HuH-7.5 (cell line): ENCODE data around the gene SDE2.
"Not testable (repeated sequence)": the region's sequence is repeated elsewhere in the genome, so short reads cannot be mapped to it uniquely, and the experiment has no call there.

Source experiments
- DNase-seq: peaks from one replicate; pipeline ENCODE4 v3.0.0; 2011; ENCODE audit warnings: low spot score

The SDE2 gene

DNA sequence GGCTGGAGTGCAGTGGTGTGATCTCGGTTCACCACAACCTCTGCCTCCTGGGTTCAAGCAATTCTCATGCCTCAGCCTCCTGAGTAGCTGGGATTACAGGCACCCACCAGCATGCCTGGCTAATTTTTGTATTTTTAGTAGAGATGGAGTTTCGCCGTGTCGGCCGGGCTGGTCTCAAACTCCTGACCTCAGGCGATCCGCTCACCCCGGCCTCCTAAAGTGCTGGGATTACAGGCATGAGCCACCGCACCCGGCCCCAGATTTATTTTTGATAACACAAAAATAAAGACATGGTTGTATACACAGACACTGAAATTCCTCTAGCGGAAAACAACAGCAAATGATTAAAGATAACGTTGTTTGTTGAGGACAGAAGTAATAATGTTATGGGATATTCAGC, 24.0 kb downstream of the SDE2 start:
- DNase-seq, result not testable (repeated sequence)

DNA sequence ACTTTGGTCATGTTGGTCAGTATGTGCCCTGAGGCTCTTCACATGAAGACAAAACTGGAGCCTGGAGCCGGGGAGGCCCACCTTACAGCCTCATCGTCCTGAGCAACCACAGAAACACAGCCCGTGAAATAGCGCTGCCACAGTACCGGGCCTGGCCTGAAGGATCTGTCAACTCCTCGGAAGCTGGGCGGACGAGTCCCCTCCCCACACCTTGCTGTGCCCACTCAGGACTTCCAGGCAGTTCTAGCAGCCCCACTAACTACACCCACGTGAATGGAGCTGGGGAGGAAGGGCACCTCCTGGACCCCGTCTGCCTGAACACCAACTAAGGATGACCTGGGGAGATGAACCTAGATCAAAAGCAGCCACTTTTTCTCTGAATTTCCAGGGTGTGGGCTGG, 24.7 kb downstream of the SDE2 start:
- DNase-seq, result no peak

DNA sequence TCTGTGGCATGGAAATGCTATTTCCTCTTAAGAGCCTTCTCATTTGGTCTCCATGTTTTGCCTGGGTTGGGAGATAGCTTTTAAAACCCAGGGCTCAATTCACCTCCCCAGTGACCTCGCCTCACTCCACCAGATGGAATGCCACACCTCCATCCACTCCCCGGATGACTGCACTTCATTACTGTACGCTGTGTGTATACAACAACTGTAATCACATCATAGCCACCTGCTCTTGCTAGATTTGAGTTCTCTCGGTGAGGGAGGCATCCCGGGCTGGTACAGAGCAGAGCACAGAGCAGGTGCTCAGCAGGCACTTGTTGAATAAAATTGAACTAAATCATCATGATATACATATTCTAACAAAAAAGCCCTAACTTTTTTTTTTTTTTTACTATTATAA, 26.0 kb downstream of the SDE2 start:
- DNase-seq, result no peak

DNA sequence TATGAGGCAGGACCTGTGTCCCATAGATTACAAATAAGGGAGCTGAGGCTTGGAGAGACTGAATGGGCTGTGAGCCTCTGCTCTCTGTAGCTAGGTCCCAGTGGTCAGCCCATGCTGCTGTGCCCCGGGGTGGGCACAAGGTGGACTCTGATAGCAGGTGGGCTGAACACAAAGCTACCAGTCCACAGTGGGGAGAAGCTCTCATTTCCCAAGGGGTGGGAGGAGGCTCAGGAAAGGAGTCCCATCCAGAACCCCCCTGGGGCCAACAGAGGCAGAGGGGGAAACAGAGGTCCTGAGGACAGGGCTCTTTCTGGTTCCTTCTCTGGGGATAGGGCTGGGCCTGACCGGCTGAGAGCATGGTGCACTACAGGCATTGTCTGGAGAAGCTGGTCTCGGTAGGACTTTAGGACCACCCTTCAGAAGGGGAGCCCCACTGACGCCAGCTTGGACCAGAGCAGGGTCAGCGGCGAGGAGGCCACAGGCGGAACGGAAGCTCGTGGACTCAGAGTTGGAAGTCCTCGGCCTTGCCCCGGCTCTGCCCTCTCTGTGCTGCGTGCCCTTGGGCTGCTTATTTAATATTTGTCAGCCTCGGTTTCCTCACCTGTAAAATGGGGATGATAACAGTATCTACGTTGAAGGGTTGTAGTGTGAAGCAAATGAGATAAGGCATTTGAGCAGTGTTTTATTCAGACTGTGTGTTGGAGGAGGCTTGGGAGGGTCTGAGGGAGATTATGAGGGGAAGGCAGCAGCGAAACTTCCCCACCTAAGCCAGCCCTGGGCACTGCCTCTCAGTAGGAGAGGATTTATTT, 26.6 kb downstream of the SDE2 start:
- no peak for DNase-seq

GRCh38 chr1:225970592-225971157, 28.5 kb downstream of the SDE2 start:
- DNase-seq, result not testable (repeated sequence)

DNA sequence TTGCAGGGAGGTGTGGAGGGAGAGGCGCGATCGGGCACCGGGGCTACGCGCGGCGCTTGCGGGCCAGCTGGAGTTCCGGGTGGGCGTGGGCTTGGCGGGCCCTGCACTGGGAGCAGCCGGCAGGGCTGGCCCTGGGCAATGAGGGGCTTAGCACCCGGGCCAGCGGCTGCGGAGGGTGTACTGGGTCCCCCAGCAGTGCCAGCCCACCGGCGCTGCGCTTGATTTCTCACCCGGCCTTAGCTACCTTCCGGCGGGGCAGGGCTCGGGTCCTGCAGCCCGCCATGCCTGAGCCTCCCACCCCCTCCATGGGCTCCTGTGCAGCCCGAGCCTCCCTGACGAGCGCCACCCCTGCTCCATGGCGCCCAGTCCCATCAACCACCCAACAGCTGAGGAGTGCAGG, 29.4 kb downstream of the SDE2 start:
- DNase-seq, result not testable (repeated sequence)

DNA sequence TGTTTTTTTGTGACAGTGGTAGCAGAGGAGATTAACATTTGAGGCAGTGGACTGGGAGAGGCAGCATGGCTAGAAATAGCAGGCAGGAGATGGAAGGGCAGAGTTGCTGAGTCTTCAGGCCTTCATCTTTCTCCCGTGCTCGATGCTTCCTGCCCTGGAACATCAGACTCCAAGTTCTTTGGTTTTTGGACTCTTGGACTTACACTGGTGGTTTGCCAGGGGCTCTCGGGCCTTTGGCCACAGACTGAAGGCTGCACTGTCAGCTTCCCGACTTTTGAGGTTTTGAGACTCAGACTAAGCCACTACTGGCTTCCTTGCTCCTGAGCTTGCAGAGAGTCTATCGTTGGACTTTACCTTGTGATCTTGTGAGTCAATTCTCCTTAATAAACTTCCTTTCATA, 33.9 kb downstream of the SDE2 start:
- DNase-seq, result no peak

GRCh38 chr1:225963735-225964530, 35.2 kb downstream of the SDE2 start:
- DNase-seq, result no peak

DNA sequence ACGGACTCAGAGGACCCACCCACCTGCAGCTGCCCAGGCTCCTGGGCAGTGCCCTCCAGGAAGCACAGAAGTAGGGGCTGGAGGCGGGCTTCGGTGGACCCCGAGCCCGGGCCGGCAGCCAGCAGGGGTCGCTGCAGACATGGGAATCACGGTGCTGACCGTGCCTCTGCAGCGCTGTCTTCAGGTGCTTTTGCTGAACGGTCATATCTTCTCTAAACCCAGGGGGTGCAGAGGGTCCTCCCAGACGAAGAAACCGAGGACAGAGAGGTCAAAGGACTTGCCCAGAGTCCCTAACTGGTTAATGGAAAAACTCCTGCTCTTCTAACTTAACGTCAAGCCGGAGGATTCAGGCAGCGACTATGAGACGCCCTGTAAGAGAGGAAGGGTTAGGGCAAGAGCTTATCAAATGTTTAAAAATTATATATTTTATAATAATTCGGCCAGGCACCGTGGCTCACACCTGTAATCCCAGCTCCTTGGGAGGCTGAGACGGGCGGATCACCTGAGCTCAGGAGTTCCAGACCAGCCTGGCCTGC, 36.6 kb downstream of the SDE2 start:
- DNase-seq, result peak; percentile 67

- no peak for DNase-seq
Measured at GRCh38 chr1:225961659-225962439, 37.3 kb downstream of the SDE2 start.

DNA sequence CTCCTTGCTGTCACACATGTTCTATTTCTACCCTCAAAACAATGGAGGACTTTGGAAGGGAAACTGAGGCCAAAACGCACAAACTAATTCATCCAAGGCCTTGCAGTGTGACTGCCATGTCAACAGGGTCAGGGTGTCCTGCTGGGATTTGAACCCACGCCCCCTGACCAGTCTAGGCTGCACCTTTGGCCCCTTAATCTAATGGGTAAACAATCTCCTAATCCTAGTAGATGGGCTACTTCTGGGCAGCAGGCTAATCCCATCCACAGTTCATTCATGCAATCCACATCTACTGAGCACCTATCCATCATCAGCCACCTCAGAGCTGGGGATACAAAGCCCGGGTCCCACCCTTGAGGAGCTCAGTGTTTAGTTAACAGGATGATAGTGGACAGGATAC, 41.1 kb downstream of the SDE2 start:
- DNase-seq, result no peak

DNA sequence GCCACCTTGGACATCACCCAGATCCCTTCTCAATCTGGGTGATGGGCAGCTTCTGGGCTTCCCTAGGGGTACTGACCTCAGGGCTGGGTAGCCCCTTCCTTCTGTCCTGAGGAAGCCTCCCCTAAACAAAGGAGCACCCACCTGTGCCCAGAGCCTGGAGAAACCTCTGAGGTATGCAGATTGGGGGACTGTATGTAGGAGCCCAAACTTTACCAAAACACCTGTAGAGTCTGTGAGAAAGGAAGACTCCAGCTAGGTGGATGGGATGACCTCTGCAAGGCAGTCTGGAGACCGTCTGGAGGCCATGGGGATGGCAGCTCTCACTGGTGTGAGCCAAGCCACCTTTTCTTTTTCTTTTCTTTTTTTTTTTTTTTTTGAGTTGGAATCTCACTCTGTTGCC, 44.4 kb downstream of the SDE2 start:
- DNase-seq, result no peak

DNA sequence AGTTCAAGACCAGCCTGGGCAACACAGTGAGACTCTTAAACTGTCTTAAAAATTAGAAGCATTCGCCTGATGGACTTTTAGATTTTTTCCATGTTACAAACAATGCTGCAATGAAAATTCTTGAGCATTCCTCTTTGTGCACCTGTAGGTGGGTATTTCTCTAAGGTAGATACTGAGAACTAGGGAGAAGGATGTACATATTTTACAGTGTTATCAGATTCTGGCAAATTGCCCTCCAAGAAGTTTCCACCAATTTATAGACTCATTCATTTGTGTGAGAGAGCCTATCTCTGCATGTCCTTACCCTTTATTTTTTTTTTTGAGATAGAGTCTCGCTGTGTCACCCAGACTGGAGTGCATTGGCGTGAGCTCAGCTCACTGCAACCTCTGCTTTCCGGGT, 45.8 kb downstream of the SDE2 start:
- DNase-seq, result no peak

DNA sequence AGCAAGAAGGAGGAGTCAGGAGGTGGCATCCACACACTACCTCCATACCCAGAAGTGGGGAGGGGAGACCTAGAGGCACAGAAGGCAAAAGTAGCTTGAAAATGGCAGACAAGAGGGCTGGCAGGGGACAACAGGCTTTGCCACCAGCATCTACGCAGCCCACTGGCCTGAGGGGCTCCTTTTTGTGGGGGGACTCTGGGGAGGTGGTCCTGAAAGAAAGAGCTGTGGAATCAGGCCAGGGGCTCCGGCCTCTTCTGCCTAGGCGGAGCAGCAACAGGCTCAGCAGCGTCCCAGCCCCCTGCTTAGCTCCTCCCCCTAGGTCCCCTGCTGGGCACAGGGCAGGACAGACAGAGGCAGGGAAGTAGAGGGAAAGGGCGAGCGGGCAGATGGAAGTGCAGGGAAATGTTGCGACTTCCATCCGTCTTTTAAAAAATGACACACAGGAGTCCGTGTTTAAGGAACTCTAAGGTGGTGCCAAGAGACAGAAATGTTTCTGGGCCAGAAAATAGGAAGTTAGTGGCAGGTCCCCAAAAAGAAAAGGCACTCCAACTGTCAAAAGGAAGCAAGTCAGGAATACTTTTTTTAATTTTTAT, 48.1 kb downstream of the SDE2 start:
- DNase-seq, result no peak

DNA sequence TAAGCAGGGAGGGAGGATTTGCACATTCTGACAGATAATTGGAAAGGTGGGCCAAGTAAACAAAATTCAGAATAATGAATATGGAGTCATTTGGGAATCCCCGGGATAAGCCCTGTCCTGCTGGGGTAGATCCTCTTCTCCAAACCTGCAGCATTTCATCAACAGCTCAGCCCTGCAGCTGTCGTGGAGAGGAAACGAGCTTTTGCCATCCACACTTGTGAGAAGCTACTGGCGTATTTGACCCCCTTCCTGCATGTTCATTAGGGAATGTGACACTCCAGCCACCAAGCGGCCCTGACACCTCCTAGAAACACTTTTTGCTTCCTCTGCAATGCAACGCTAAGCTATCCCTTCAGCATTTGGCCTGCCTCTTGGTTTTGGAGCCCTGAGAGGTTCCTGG, 50.1 kb downstream of the SDE2 start:
- no peak for DNase-seq

GRCh38 chr1:225946803-225947202, 52.3 kb downstream of the SDE2 start:
- DNase-seq, result no peak

- no peak for DNase-seq
Measured at GRCh38 chr1:225946082-225946620, 53.0 kb downstream of the SDE2 start.

- DNase-seq, result no peak
Measured at GRCh38 chr1:225945564-225945963, 53.6 kb downstream of the SDE2 start.

DNA sequence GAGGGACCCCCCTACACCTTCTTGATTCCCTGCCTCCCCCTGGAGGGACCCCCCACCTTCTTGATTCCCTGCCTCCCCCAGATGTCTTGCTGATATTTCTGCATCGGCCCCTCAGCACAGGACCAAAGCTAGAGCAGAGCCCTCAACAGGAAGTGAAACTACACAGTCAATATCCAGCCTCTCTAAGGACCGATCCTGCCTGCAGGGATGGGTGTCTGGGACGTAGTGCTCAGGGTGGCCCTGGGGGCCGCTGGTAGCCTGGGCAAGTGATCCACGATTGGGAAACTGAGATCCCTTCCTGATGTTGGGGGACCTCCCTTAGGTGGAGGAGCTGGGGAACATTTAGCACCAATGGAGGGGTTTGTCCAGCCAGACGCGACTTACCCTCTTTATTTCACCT, 54.2 kb downstream of the SDE2 start:
- DNase-seq, result no peak

DNA sequence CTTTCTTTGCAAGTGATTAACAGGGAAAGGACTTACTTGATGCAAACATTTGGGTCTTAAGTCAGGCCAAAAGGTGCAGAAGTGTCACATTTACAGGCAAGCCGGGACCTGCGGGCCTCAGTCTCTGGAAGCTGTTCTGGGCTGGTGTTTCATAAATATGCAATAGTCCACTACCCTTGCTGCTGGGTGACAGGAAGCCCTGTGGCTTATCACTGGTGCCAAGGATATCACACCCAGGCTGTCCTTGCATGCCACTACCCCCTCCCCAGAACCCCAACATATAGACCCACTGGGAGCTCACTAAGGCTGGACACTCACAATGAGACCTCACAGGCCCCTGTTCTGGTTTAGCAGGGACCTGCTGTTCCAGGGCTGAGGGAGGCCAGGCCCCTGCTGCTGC, 54.8 kb downstream of the SDE2 start:
- DNase-seq, result no peak

DNA sequence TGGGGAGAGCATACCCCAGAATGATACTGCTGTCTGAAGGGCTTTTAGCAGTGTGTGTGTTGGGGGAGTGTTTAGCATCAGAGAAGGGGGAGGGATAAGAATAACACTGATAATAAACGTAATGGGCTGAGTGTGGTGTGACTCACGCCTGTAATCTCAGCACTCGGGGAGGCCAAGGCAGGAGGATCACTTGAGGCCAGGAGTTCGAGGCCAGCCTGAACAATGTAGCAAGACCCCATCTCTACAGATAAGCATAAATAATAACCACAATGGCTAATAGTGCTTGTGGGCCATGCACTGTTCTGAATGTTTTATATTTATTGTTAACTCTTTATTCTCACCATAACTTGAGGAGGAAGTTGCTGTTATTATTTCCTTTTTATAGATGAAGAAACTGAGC, 55.6 kb downstream of the SDE2 start:
- no peak for DNase-seq
